Large intestine (tissue), 12 donors: ENCODE measurements around the gene DAPK2. TPM values are rescaled to one million over a fixed set of nuclear protein-coding genes. Genes with fewer than 3 reads are reported as not detected.

Source experiments
- DNase-seq, 2 donors: peaks; one replicate each; pipeline versions ENCODE4 v3.0.0 to v3.0.0-alpha.2; 2013
- H3K27ac ChIP-seq: one replicate; pipeline ENCODE4 v1.5.1; 2013; ENCODE audit warnings: low read length
- H3K27me3 ChIP-seq: 2 replicates; pipeline ENCODE4 v1.6.1; 2013; ENCODE audit warnings: low read length; ENCODE audit not compliant: control insufficient read depth, insufficient read depth
- H3K36me3 ChIP-seq: 2 replicates; pipeline ENCODE4 v1.6.1; 2013; ENCODE audit warnings: low read length; ENCODE audit not compliant: control insufficient read depth, insufficient read depth
- H3K4me1 ChIP-seq: one replicate; pipeline ENCODE4 v1.6.1; 2013; ENCODE audit warnings: low read length; ENCODE audit not compliant: control insufficient read depth, insufficient read depth
- H3K4me3 ChIP-seq: one replicate; pipeline ENCODE4 v1.5.1; 2013; ENCODE audit warnings: low read length
- H3K9me3 ChIP-seq: one replicate; pipeline ENCODE4 v1.6.1; 2013; ENCODE audit warnings: mild to moderate bottlenecking, low read depth, low read length, moderate library complexity; ENCODE audit not compliant: control insufficient read depth
- WGBS: methylation state at CpG from one replicate; pipeline ENCODE4 v1.1.5; 2013; ENCODE audit warnings: low lambda C conversion rate; ENCODE audit not compliant: insufficient coverage; 5-methylcytosine and 5-hydroxymethylcytosine counted together
- long read RNA-seq, 11 donors: transcript quantifications; one replicate each; lab custom pipeline, GENCODE V29; 2026
- polyA plus RNA-seq: library from polyadenylated mRNA; unstranded; fragments of 120-200 nt; gene quantifications from one replicate; pipeline ENCODE4 v1.2.1, GENCODE V29; 2013

Gene DAPK2
- polyA plus RNA-seq = 7.4 TPM
- long read RNA-seq, donor 1, partial matches to known transcripts = 0 of 1 reads
- long read RNA-seq, donor 1, other reads (novel, unspliced or antisense) = 0 of 1 reads
- long read RNA-seq, donor 2, partial matches to known transcripts = 0 of 2 reads
- long read RNA-seq, donor 2, other reads (novel, unspliced or antisense) = 0 of 2 reads
- long read RNA-seq, donor 3 = 0 reads
- long read RNA-seq, donor 4 = 0 reads
- long read RNA-seq, donor 5 = 0 reads
- long read RNA-seq, donor 6, partial matches to known transcripts = 0 of 1 reads
- long read RNA-seq, donor 6, other reads (novel, unspliced or antisense) = 0 of 1 reads
- long read RNA-seq, donor 7, partial matches to known transcripts = 0 of 1 reads
- long read RNA-seq, donor 7, other reads (novel, unspliced or antisense) = 0 of 1 reads
- long read RNA-seq, donor 8, partial matches to known transcripts = 0 of 1 reads
- long read RNA-seq, donor 8, other reads (novel, unspliced or antisense) = 0 of 1 reads
- long read RNA-seq, donor 9, partial matches to known transcripts = 0 of 1 reads
- long read RNA-seq, donor 9, other reads (novel, unspliced or antisense) = 0 of 1 reads
- long read RNA-seq, donor 10 = 0 reads
- long read RNA-seq, donor 11 = 0 reads

DNA sequence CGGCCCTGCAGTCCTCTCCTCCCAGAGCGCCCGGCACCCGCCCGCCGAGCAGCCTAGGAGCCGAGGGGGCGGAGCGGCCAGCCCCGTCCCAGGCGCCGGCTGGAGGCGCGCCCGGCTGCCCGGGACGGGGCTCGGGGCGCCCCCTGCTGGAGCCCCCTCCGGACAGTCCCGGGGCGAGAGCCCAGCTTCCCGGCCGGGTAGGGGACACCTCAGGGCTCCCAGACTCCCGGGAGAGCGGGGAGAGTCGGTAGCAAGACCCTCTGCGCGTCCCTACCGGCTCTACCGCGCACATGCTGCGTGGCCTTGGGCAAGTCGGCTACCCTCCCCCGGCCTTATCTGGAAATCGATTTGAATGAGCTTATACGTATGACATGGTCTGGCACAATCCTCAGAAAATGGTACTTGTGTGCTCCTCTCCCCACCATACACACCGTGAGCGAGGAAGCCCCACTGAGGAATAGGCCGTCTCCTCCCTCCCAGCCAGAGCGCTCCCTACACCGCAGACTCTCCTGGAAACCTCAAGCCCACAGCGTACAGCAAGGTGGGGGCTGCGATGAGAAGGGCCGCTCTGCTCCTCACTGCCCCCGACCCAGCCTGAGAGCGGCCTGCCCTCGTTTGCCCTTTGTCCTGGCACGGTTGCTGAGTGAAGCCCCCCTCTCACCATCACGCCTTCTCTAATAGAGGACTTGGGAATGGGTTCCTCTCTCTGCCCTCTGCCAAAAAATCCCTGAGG, at the start of gene DAPK2:
Gene DAPK2 (minus strand): TSS at position 65 of the 733 bp plus-strand sequence. CDS start 6,224 bp downstream, outside the sequence.
- no peaks in the 10 kb centered on the region for H3K36me3 ChIP-seq
- no peak within 1 kb of the TSS for H3K27ac ChIP-seq
- no peaks in the 10 kb centered on the region for H3K9me3 ChIP-seq
- WGBS = no CpG with 5 or more reads among the region's 50 CpGs
- no peaks in the 10 kb centered on the region for H3K27me3 ChIP-seq
- H3K4me1 ChIP-seq = peaks cover 22% of the 10 kb centered on the region
- H3K4me3 ChIP-seq = peak within 1 kb of the TSS; percentile 58
- DNase-seq = peak; percentile 47 to 74

- Histone ChIP-seq H3K4me1 (peaks cover 16% of the 10 kb centered on the region), H3K36me3 (no peaks in the 10 kb centered on the region), H3K9me3 (no peaks in the 10 kb centered on the region), H3K4me3 (peak overlapping the region; percentile 89), H3K27me3 (no peaks in the 10 kb centered on the region), H3K27ac (peak overlapping the region; percentile 78)
- 100% methylated on average over 1 of the region's 4 CpGs for WGBS
- no peak for DNase-seq
Observed at GRCh38 chr15:64095431-64095794, 49.1 kb upstream of the DAPK2 start.

DNA sequence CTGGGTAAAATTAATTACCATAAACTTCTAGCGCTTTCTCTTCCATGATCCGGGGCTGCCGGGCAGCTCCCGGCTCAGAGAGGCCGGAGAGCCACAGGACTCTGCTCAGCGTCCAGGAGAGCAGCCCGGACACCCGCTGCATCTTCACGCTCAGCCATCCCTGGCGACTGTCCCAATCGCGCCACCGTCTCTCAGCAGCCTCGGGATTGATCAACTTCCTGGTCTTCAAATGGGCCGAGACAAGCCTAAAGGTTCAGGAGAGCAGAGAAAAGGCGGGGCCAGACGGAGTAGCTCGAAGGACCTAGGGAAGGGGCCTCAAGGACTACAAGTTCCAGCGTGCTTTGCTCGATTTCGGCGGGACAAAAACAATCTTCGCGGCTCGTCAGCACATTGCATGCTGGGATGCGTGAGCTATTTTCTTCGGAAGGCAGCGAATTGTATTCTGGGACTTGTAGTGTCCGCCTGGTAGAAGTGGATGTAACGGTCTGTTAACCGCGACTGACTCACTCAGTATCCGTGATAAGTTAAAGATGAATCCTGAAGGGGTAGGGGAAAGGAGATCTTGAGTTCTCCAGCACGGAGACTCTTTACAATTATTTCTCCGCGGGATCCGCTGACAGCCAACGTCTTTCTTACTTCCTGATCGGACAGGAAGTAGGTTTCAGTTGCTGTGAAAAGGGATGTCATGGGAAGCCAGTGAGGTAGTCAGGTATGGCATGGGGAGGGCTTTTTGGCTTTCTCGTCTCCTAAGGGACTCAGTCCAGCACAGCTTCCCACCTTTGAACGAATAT, 47.5 kb upstream of the DAPK2 start, which contains the start of gene CIAO2A:
Gene CIAO2A (minus strand): TSS at position 212 of the 791 bp plus-strand sequence. CDS start 70 bp downstream, at position 142.
- Histone ChIP-seq H3K36me3 (peaks cover 4% of the 10 kb centered on the region), H3K27ac (peak within 1 kb of the TSS; percentile 76), H3K9me3 (no peaks in the 10 kb centered on the region), H3K4me3 (peak within 1 kb of the TSS; percentile 66), H3K27me3 (no peaks in the 10 kb centered on the region), H3K4me1 (peaks cover 16% of the 10 kb centered on the region)
- peak; percentile 99 to 100 for DNase-seq
- no CpG with 5 or more reads among the region's 41 CpGs for WGBS

DNA sequence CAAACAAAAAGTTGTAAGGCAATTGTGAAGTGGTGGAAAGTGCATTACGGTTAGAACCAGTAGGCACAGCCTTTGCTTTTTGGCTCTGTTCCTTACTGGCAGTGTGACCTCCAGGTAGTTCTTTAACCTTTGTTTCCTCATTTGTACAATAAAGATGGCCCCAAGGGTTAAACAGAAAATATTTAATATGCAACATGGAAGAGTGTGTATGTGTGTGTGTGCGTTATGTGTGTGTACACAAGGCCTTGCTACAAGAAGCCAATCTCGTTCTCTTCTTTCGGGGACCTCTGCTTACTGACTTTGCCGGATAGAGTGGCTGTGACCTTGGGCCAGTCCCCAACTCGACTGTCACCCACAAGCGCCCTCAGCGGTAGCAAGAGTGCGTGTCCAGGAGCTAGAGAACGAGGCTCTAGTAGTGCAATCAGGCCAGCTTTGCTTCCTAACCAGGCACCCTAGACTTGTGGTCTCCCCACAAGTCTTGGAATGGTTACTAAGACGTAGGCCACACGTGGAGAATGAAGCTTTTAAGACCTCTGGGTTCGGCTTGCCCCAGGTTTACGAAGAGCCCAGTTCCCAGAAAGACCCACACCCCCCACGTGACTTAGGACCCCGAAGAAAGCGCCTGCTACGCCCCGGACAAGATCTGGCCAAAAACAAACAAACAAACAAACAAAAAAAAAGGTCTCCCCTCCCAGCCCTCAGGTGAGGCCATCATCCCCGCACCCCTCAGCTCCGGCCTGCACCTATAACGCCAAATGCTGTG, 46.8 kb upstream of the DAPK2 start:
- peaks cover 10% of the 10 kb centered on the region for H3K36me3 ChIP-seq
- peak; percentile 33 to 66 for DNase-seq
- H3K4me1 ChIP-seq = peaks cover 16% of the 10 kb centered on the region
- WGBS = 20% methylated on average over 1 of the region's 22 CpGs
- H3K9me3 ChIP-seq = no peaks in the 10 kb centered on the region
- H3K27me3 ChIP-seq = no peaks in the 10 kb centered on the region
- peak overlapping the region; percentile 66 for H3K4me3 ChIP-seq
- H3K27ac ChIP-seq = peak overlapping the region; percentile 73

GRCh38 chr15:64092075-64092820, 46.0 kb upstream of the DAPK2 start:
- no peaks in the 10 kb centered on the region for H3K9me3 ChIP-seq
- H3K4me1 ChIP-seq = peaks cover 13% of the 10 kb centered on the region
- H3K27ac ChIP-seq = peak overlapping the region; percentile 73
- H3K36me3 ChIP-seq = peaks cover 14% of the 10 kb centered on the region
- peak in 1 of 2 donors; percentile 39 for DNase-seq
- no peaks in the 10 kb centered on the region for H3K27me3 ChIP-seq
- no peak overlapping the region for H3K4me3 ChIP-seq

- Histone ChIP-seq H3K27me3 (no peaks in the 10 kb centered on the region), H3K27ac (no peak overlapping the region), H3K4me3 (no peak overlapping the region), H3K36me3 (peaks cover 14% of the 10 kb centered on the region), H3K9me3 (no peaks in the 10 kb centered on the region), H3K4me1 (peaks cover 12% of the 10 kb centered on the region)
- WGBS = 86% methylated on average over 3 of the region's 3 CpGs
- DNase-seq = no peak
Observed at GRCh38 chr15:64090527-64090926, 44.2 kb upstream of the DAPK2 start.

DNA sequence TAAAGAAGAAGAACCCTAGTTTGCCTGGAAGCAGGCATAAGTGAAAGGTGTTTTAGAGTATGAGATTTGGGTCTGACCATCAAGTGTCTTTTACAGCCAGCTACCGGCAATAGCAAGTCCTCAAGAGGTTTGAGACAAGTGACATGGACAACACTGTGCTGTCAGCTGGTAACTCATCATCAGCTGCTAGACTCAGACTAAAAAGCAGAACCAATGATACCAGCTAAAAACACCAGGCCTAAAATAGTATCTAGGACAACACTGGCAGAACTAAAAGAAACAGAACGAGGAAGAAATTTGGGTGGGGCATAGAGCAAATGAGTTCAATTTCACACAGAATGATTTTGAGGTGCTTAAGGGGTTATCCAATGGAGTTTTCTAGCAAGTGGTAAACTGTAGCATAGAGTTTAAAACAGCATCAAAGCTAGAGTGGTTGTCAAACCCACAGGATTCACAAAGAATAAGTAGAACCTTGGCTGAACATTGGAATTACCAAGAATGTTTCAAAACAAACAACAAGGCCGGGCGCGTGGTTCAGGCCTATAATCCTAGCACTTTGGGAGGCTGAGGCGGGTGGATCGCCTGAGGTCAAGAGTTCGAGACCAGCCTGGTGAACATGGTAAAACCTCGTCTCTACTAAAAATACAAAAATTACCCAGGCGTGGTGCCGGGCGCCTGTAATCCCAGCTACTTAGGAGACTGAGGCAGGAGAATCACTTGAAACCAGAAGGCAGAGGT, 43.4 kb upstream of the DAPK2 start:
- no peaks in the 10 kb centered on the region for H3K9me3 ChIP-seq
- H3K36me3 ChIP-seq = peaks cover 19% of the 10 kb centered on the region
- peaks cover 5% of the 10 kb centered on the region for H3K4me1 ChIP-seq
- no peaks in the 10 kb centered on the region for H3K27me3 ChIP-seq
- DNase-seq = no peak
- no peak overlapping the region for H3K4me3 ChIP-seq
- WGBS = no CpG with 5 or more reads among the region's 12 CpGs
- no peak overlapping the region for H3K27ac ChIP-seq

DNA sequence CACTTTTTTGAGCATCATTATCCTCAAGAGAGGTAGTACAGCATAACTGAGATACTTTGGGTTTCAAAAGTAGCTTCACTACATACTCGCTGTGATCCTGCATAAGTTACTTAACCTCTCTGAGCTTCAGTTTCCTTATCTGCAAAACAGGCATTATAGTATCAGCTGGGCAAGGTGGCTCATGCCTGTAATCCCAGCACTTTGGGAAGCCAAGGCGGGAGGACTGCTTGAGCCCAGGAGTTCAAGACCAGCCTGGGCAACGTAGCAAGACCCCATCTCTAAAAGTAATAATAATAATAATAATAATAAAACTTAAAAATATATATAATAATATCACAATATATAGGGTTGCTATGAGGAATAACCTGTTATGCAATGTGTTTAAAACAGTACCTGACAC, 36.5 kb upstream of the DAPK2 start:
- Histone ChIP-seq H3K4me3 (no peak overlapping the region), H3K4me1 (no peaks in the 10 kb centered on the region), H3K27ac (no peak overlapping the region), H3K27me3 (no peaks in the 10 kb centered on the region), H3K9me3 (no peaks in the 10 kb centered on the region), H3K36me3 (peaks cover 37% of the 10 kb centered on the region)
- WGBS = 60% methylated on average over 1 of the region's 3 CpGs
- no peak for DNase-seq
